Panc1 (cell line): ENCODE data around the gene BTG1. TPM values are rescaled to one million over a fixed set of nuclear protein-coding genes. Genes with fewer than 3 reads are reported as not detected.

Experiments
- ATAC-seq: fragments of 200-7000 bp; cut with Tn5 transposase; 2 replicates; pipeline ENCODE4 v1.9.1; 2020; ENCODE audit warnings: mild to moderate bottlenecking, moderate library complexity
- BruUV-seq: library from RNA; stranded (reverse); fragments of 400-500 nt; replicated peaks from 2 replicates; lab custom pipeline; 2021; lab: Mats Ljungman, UMichigan
- CTCF ChIA-PET: fragments of 300-600 bp; sonication (Branson Sonifier 250); formaldehyde crosslinking; loops from one replicate; lab custom pipeline; 2022; ENCODE audit warnings: antibody characterized with exemption; lab: Charles Lee
- POLR2A ChIA-PET: fragments of 300-600 bp; sonication (Branson Sonifier 250); formaldehyde crosslinking; loops from one replicate; lab custom pipeline; 2022; ENCODE audit warnings: antibody characterized with exemption; lab: Charles Lee
- DNase-seq: peaks from one replicate; pipeline ENCODE4 v3.0.0-alpha.2; 2010; ENCODE audit warnings: low read depth, low spot score
- H3K27ac ChIP-seq: 2 replicates; pipeline ENCODE4 v1.5.1; 2011; ENCODE audit warnings: mild to moderate bottlenecking, low read length, inconsistent platforms
- H3K27me3 ChIP-seq: fragments of 200-500 bp; sonication (Bioruptor generic); 2 replicates; pipeline ENCODE4 v1.6.0; 2014; ENCODE audit warnings: low read length, inconsistent platforms; ENCODE audit not compliant: control insufficient read depth, insufficient read depth
- H3K36me3 ChIP-seq: fragments of 200-500 bp; sonication (Bioruptor generic); 2 replicates; pipeline ENCODE4 v1.5.1; 2014; ENCODE audit warnings: inconsistent platforms, mild to moderate bottlenecking, low read length, moderate library complexity; ENCODE audit not compliant: control insufficient read depth, insufficient read depth
- H3K4me1 ChIP-seq: 2 replicates; pipeline ENCODE4 v1.5.1; 2011; ENCODE audit warnings: inconsistent platforms, mild to moderate bottlenecking, low read length, moderate library complexity; ENCODE audit not compliant: control insufficient read depth, insufficient read depth
- H3K4me3 ChIP-seq, 2 experiments: 2 replicates each; pipeline ENCODE4 v1.5.1; 2011 to 2012; ENCODE audit warnings: low read depth in 2 of 2, low read length in 2 of 2, mild to moderate bottlenecking in 2 of 2, inconsistent platforms in 1 of 2, moderate library complexity in 1 of 2
- H3K9me3 ChIP-seq: fragments of 200-500 bp; sonication (Bioruptor generic); 2 replicates; pipeline ENCODE4 v1.5.1; 2014; ENCODE audit warnings: low read depth, mild to moderate bottlenecking, inconsistent platforms, low read length, moderate library complexity; ENCODE audit not compliant: control insufficient read depth, insufficient read depth
- CTCF ChIP-seq: fragments of 450-650 bp; IDR thresholded peaks from 2 replicates; pipeline ENCODE4 v1.5.1; 2017; ENCODE audit warnings: mild to moderate bottlenecking
- POLR2AphosphoS5 ChIP-seq: IDR thresholded peaks from 2 replicates; pipeline ENCODE4 v1.6.1; 2012; ENCODE audit warnings: mild to moderate bottlenecking, low read depth, low read length, moderate library complexity
- REST ChIP-seq, 2 experiments: IDR thresholded peaks; 2 replicates each; pipeline ENCODE4 v1.6.1; 2011 to 2012; ENCODE audit warnings: low read depth in 2 of 2, control low read depth in 1 of 2, low read length in 1 of 2, mild to moderate bottlenecking in 1 of 2, moderate library complexity in 1 of 2; ENCODE audit not compliant: insufficient read depth in 1 of 2
- SIN3A ChIP-seq: IDR thresholded peaks from 2 replicates; pipeline ENCODE4 v1.6.1; 2012; ENCODE audit warnings: low read depth, mild to moderate bottlenecking, low read length, moderate library complexity, borderline replicate concordance; ENCODE audit not compliant: insufficient read depth
- TCF7L2 ChIP-seq: IDR thresholded peaks from 2 replicates; pipeline ENCODE4 v1.6.1; 2011; ENCODE audit warnings: mild to moderate bottlenecking, low read depth, low read length, inconsistent platforms
- in situ Hi-C: cut with HindIII; loops from 2 replicates; pipeline ENCODE4 v1.10.0; 2016; ENCODE audit warnings: low sequenced_read_pairs, low pct_unique_long_range_greater_than_20kb
- intact Hi-C: fragments of 100-400 bp; cut with micrococcal nuclease; formaldehyde crosslinking; loops from one replicate; pipeline ENCODE4 v1.10.0; 2022; ENCODE audit not compliant: unreplicated experiment
- total RNA-seq: library from RNA; stranded (reverse); gene quantifications from one replicate; pipeline ENCODE4 v1.2.1, GENCODE V29; 2021; ENCODE audit not compliant: unreplicated experiment

Gene BTG1
- total RNA-seq, 1 experiment from 2014 or later: 50.0 TPM

GRCh38 chr12:92170050-92170449, 24.4 kb upstream of the BTG1 start:
- no peak overlapping the region for H3K4me3 ChIP-seq
- H3K27me3 ChIP-seq: no peaks in the 10 kb centered on the region; the same call in 1 of the 2 replicates
- no peak for TF ChIP-seq TCF7L2
- no peak for TF ChIP-seq CTCF
- TF ChIP-seq REST (IDR thresholded peaks at IDR 0.05; ENCODE audit: insufficient read depth in 1 of 2, low read depth in 2 of 2, low read length in 1 of 2): no peak
- no peak for TF ChIP-seq POLR2AphosphoS5
- TF ChIP-seq SIN3A: no peak
- DNase-seq (no peak), ATAC-seq (no peak)
- intact Hi-C loops: no loop called here
- POLR2A ChIA-PET: no interaction called here
- H3K36me3 ChIP-seq: no peaks in the 10 kb centered on the region
- in situ Hi-C loops: no loop called here
- CTCF ChIA-PET: no interaction called here
- no peaks in the 10 kb centered on the region for H3K9me3 ChIP-seq
- H3K4me1 ChIP-seq: no peaks in the 10 kb centered on the region
- no peak overlapping the region for H3K27ac ChIP-seq
- BruUV-seq: no TSS peak

GRCh38 chr12:92167075-92167474, 21.4 kb upstream of the BTG1 start:
- intact Hi-C loops: no loop called here
- no peaks in the 10 kb centered on the region for H3K9me3 ChIP-seq
- H3K4me1 ChIP-seq: no peaks in the 10 kb centered on the region
- DNase-seq (no peak), ATAC-seq (no peak)
- in situ Hi-C loops: no loop called here
- CTCF ChIA-PET: no interaction called here
- H3K4me3 ChIP-seq: no peak overlapping the region
- no peaks in the 10 kb centered on the region; the same call in 1 of the 2 replicates for H3K27me3 ChIP-seq
- no TSS peak for BruUV-seq
- TF ChIP-seq POLR2AphosphoS5 (no peak), REST (IDR thresholded peaks at IDR 0.05; ENCODE audit: insufficient read depth in 1 of 2, low read depth in 2 of 2, low read length in 1 of 2) (no peak)
- POLR2A ChIA-PET: interaction anchor here (0.6 kb wide), 1 partner anchor 32 kb away, joined by 5 read pairs; no protein-coding TSS in a partner anchor
- H3K36me3 ChIP-seq: no peaks in the 10 kb centered on the region
- no peak overlapping the region for H3K27ac ChIP-seq
